Uterus (tissue), 2 donors: ENCODE results near the gene RITA1.

Experiments
- POLR2A ChIP-seq, 2 donors: fragments of 450-650 bp; IDR thresholded peaks; one replicate each; pipeline ENCODE4 v1.6.1; 2016; ENCODE audit warnings: antibody characterized with exemption in 2 of 2, mild to moderate bottlenecking in 1 of 2, moderate library complexity in 1 of 2
- TF ChIP-seq, protein P1 (sequence below), 4 experiments: fragments of 200-600 bp in 2 of 4; fragments of 450-650 bp in 2 of 4; sonication (generic) in 2 of 4; IDR thresholded peaks; one replicate each; pipeline ENCODE4 v1.5.1; 2016 to 2019; ENCODE audit warnings: antibody characterized with exemption in 4 of 4, mild to moderate bottlenecking in 2 of 4, moderate library complexity in 1 of 4

DNA sequence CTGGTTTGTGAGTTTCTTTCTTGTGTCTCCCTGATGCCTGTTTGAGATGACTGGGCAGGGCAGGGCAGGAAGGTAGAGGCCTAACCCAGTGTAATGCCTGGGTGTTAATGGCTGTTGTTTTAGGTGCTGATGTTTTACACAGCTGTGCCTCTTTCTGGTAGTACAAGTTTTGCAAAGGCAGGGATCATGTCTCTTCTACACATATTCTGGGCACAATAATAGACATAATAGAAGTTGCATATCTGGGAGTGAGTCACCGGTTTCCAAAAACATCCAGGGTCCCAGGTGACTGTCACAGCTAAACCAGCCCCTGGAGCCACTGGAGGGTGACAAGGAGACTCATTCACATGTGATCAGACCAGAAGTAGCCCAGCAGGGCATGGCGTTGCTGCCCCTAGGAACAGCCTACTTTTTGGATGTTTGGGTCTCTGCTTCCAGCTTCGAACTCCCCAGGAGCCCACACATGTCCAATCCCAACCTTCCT is 53.8 kb downstream of the RITA1 start:
- TF ChIP-seq, protein P1, sequence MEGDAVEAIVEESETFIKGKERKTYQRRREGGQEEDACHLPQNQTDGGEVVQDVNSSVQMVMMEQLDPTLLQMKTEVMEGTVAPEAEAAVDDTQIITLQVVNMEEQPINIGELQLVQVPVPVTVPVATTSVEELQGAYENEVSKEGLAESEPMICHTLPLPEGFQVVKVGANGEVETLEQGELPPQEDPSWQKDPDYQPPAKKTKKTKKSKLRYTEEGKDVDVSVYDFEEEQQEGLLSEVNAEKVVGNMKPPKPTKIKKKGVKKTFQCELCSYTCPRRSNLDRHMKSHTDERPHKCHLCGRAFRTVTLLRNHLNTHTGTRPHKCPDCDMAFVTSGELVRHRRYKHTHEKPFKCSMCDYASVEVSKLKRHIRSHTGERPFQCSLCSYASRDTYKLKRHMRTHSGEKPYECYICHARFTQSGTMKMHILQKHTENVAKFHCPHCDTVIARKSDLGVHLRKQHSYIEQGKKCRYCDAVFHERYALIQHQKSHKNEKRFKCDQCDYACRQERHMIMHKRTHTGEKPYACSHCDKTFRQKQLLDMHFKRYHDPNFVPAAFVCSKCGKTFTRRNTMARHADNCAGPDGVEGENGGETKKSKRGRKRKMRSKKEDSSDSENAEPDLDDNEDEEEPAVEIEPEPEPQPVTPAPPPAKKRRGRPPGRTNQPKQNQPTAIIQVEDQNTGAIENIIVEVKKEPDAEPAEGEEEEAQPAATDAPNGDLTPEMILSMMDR (IDR thresholded peaks at IDR 0.05) = no peak
- no peak for TF ChIP-seq POLR2A (IDR thresholded peaks at IDR 0.05)
